Measurements from ENCODE around the gene NRN1L.

Gene NRN1L

DNA sequence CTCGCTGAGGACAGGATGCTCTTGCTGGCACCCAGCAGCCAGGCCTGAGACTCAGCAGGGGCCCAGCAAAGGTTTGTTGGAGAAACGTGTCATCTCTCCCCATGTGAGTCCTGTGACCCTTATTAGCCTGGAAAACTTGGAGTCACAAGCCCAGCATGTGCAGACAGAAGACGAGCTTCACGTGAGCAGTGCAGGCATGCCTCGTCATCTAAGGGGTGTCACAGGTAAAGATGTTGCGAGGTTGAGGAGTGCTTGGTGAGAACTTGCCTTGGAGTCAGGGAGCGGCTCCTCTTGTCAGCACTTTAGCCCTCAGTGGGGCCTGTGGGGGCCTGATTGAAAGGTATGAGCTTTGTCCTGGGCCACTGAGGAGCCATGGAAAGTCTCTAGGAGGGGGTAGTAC is 49.1 kb downstream of the NRN1L start:
- no peak overlapping the region for H3K4me2 ChIP-seq (ENCODE audit: insufficient read depth, low read length)
- TF ChIP-seq EZH2 (IDR thresholded peaks at IDR 0.05; ENCODE audit: borderline replicate concordance, low read depth, low read length, severe bottlenecking) = no peak
- TF ChIP-seq, protein P1, sequence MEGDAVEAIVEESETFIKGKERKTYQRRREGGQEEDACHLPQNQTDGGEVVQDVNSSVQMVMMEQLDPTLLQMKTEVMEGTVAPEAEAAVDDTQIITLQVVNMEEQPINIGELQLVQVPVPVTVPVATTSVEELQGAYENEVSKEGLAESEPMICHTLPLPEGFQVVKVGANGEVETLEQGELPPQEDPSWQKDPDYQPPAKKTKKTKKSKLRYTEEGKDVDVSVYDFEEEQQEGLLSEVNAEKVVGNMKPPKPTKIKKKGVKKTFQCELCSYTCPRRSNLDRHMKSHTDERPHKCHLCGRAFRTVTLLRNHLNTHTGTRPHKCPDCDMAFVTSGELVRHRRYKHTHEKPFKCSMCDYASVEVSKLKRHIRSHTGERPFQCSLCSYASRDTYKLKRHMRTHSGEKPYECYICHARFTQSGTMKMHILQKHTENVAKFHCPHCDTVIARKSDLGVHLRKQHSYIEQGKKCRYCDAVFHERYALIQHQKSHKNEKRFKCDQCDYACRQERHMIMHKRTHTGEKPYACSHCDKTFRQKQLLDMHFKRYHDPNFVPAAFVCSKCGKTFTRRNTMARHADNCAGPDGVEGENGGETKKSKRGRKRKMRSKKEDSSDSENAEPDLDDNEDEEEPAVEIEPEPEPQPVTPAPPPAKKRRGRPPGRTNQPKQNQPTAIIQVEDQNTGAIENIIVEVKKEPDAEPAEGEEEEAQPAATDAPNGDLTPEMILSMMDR (IDR thresholded peaks at IDR 0.05; ENCODE audit: borderline replicate concordance, extremely low read depth, low read length, poor library complexity, severe bottlenecking) = no peak
- peaks cover 32% of the 10 kb centered on the region for H3K79me2 ChIP-seq (ENCODE audit: insufficient read depth, low read length)
- peaks cover 26% of the 10 kb centered on the region for H3K4me1 ChIP-seq (ENCODE audit: insufficient read depth, low read length)
- no peak overlapping the region for H3K27ac ChIP-seq (ENCODE audit: low read length)
- no peak for ATAC-seq (ENCODE audit: insufficient read depth, low read depth)
- peaks cover 58% of the 10 kb centered on the region for H3K36me3 ChIP-seq (ENCODE audit: insufficient read depth, low read length)
- peaks cover 19% of the 10 kb centered on the region for H4K20me1 ChIP-seq (ENCODE audit: insufficient read depth, low read length)
- no peak overlapping the region for H3K9ac ChIP-seq (ENCODE audit: low read depth, low read length)
- no peak overlapping the region for H2AFZ ChIP-seq (ENCODE audit: low read depth, low read length)
- DNase-seq = no peak
- no peaks in the 10 kb centered on the region for H3K9me3 ChIP-seq (ENCODE audit: insufficient read depth, low read length, severe bottlenecking)
- no peak overlapping the region for H3K4me3 ChIP-seq (ENCODE audit: low read depth in 1 of 2, low read length in 2 of 2)
- no peaks in the 10 kb centered on the region for H3K27me3 ChIP-seq (ENCODE audit: insufficient read depth, low read length, poor library complexity)

DNA sequence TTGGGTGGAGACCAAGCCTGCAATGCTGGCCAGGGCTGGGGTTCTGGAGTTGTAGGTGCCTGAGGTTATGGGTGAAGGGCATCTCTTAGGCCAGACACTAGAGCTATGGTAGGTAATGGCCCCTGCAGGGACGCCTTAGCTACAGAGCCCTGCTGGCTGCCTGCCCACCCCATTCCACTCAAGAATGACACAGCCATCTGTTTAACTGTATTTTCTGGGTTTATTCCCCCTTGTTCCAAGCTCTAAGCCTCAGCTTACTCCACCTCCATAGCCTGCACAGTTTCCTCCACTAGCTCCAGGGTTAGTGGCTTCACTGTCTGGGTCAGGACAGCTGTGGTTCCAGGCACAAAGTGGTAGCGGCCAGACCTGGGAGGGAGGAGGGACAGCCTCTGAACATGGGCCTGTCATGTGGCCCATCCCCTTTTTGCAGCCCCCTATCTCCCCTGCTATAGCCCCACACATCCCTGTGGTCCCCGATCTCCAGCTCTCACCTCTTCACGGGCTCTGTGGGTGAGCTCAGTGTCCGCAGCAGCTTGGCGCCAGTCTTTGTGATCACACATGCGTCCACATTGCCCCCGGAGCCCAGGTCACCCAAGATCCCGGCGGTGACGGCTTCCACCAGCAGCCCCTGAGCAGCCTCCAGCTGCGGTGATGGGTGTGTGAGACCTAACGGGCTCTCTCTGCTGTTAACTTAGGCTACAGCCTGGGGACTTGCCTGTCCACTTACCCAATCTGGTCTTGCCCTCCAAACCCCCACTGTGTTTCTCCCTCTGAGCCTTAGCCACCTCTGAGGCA is 49.8 kb downstream of the NRN1L start:
- peak overlapping the region; percentile 84; the same call in 1 of the 2 replicates for H3K9ac ChIP-seq (ENCODE audit: low read depth, low read length)
- H4K20me1 ChIP-seq (ENCODE audit: insufficient read depth, low read length) = peaks cover 19% of the 10 kb centered on the region
- DNase-seq (no peak), ATAC-seq (ENCODE audit: insufficient read depth, low read depth) (no peak)
- no peaks in the 10 kb centered on the region for H3K9me3 ChIP-seq (ENCODE audit: insufficient read depth, low read length, severe bottlenecking)
- H3K27me3 ChIP-seq (ENCODE audit: insufficient read depth, low read length, poor library complexity) = no peaks in the 10 kb centered on the region
- H3K79me2 ChIP-seq (ENCODE audit: insufficient read depth, low read length) = peaks cover 32% of the 10 kb centered on the region
- no peak for TF ChIP-seq EZH2 (IDR thresholded peaks at IDR 0.05; ENCODE audit: borderline replicate concordance, low read depth, low read length, severe bottlenecking)
- TF ChIP-seq, protein P1 (IDR thresholded peaks at IDR 0.05; ENCODE audit: borderline replicate concordance, extremely low read depth, low read length, poor library complexity, severe bottlenecking) = no peak
- H3K4me1 ChIP-seq (ENCODE audit: insufficient read depth, low read length) = peaks cover 26% of the 10 kb centered on the region
- no peak overlapping the region for H2AFZ ChIP-seq (ENCODE audit: low read depth, low read length)
- H3K4me3 ChIP-seq (ENCODE audit: low read depth in 1 of 2, low read length in 2 of 2) = no peak overlapping the region
- peak overlapping the region; percentile 98; the same call in 1 of the 2 replicates for H3K4me2 ChIP-seq (ENCODE audit: insufficient read depth, low read length)
- no peak overlapping the region for H3K27ac ChIP-seq (ENCODE audit: low read length)
- peaks cover 53% of the 10 kb centered on the region for H3K36me3 ChIP-seq (ENCODE audit: insufficient read depth, low read length)

DNA sequence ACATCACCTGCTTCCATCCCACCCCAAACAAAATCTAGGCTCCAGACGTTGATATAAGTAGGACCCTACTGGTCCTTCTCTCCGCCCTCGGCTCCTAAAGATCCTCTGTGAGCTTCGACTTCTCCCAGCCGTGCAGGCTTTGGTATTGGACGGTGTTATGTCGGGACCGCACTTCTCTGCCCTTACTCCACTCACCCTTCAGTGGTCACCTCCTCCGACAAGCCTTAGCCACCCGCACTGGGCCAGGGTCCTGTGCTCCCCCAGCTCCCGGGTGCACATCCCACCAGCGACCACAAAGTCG is 50.4 kb downstream of the NRN1L start:
- Histone ChIP-seq H3K4me1 (ENCODE audit: insufficient read depth, low read length) (peaks cover 26% of the 10 kb centered on the region), H3K4me3 (ENCODE audit: low read depth in 1 of 2, low read length in 2 of 2) (peak overlapping the region in 1 of 2 experiments; percentile 91; a peak in 2 of 4 replicates), H3K9ac (ENCODE audit: low read depth, low read length) (peak overlapping the region; percentile 84; the same call in 1 of the 2 replicates), H4K20me1 (ENCODE audit: insufficient read depth, low read length) (peaks cover 19% of the 10 kb centered on the region), H3K79me2 (ENCODE audit: insufficient read depth, low read length) (peaks cover 32% of the 10 kb centered on the region), H2AFZ (ENCODE audit: low read depth, low read length) (no peak overlapping the region), H3K9me3 (ENCODE audit: insufficient read depth, low read length, severe bottlenecking) (no peaks in the 10 kb centered on the region), H3K4me2 (ENCODE audit: insufficient read depth, low read length) (peak overlapping the region; percentile 98), H3K27ac (ENCODE audit: low read length) (peak overlapping the region; percentile 92; the same call in 1 of the 2 replicates), H3K27me3 (ENCODE audit: insufficient read depth, low read length, poor library complexity) (no peaks in the 10 kb centered on the region), H3K36me3 (ENCODE audit: insufficient read depth, low read length) (peaks cover 52% of the 10 kb centered on the region)
- no peak for TF ChIP-seq EZH2 (IDR thresholded peaks at IDR 0.05; ENCODE audit: borderline replicate concordance, low read depth, low read length, severe bottlenecking)
- TF ChIP-seq, protein P1 (IDR thresholded peaks at IDR 0.05; ENCODE audit: borderline replicate concordance, extremely low read depth, low read length, poor library complexity, severe bottlenecking) = no peak
- no peak for DNase-seq
- ATAC-seq (ENCODE audit: insufficient read depth, low read depth) = no peak
